22Rv1 (cell line): ENCODE data around the gene SCN11A.

Experiments
- CTCF ChIP-seq: fragments of 450-650 bp; IDR thresholded peaks from 2 replicates; pipeline ENCODE4 v1.5.1; 2017; ENCODE audit warnings: mild to moderate bottlenecking
- ZFX ChIP-seq: fragments of 450-650 bp; IDR thresholded peaks from 2 replicates; pipeline ENCODE4 v1.6.1; 2017; ENCODE audit warnings: antibody characterized with exemption, borderline replicate concordance

GRCh38 chr3:39021465-39022285 is 30.1 kb downstream of the SCN11A start:
- TF ChIP-seq CTCF (no peak), ZFX (no peak)
